Measurements from ENCODE around the gene LRRC38.
"Not testable (repeated sequence)": the region's sequence is repeated elsewhere in the genome, so short reads cannot be mapped to it uniquely, and the experiment has no call there.

LRRC38 gene, protein sequence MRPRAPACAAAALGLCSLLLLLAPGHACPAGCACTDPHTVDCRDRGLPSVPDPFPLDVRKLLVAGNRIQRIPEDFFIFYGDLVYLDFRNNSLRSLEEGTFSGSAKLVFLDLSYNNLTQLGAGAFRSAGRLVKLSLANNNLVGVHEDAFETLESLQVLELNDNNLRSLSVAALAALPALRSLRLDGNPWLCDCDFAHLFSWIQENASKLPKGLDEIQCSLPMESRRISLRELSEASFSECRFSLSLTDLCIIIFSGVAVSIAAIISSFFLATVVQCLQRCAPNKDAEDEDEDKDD

DNA sequence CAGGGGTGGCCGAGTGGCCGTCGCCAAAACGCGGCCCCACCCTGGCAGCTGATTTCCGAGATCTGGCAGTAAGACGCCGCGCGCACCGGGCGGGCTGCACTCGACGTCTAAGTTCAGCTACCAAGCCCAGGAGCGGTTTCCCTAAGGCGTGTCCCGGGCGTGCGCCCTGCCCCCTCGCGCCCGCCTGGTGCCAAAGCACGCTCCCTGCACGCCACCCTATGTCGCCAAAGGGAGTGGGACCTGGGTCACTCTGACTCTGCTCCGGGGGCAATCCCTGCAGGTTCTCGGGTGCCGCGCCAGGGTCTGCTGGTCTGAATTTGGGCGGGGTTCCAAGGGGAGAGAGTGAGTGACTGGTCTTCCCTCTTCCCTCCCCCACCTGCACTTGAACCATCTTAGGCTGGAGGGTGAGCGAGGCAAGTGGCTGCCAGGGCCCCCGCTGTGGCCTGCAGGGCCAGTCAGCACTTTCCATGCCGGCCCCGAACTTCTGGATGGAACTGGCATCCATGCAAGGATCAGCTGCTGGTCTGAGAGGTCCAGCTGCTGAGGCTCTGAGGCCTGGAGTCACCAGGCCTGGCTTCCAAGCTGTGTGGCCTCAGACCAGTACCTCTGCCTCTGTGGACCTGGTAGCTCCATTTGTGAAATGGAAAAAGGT is at the start of gene LRRC38:
LRRC38 (minus strand) TSS at position 109 of the 652 bp plus-strand sequence. CDS start 410 bp downstream, outside the sequence.
- no peak for FAIRE-seq

DNA sequence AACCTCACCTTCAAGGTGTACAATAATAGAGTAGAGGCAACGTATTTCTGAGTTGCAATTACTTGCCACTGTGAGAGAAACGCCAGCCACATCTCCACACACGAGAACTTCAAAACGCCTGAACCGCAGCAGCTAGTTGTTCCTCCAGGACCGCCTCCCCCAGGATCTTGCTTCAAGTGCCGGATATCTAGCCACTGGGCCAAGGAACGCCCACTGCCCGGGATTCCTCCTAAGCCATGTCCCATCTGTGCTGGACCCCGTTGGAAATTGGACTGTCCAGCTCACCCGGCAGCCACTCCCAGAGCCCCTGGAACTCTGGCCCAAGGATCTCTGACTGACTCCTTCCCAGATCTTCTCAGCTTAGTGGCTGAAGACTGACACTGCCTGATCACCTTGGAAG is 49.2 kb upstream of the LRRC38 start:
- not testable (repeated sequence) for FAIRE-seq

DNA sequence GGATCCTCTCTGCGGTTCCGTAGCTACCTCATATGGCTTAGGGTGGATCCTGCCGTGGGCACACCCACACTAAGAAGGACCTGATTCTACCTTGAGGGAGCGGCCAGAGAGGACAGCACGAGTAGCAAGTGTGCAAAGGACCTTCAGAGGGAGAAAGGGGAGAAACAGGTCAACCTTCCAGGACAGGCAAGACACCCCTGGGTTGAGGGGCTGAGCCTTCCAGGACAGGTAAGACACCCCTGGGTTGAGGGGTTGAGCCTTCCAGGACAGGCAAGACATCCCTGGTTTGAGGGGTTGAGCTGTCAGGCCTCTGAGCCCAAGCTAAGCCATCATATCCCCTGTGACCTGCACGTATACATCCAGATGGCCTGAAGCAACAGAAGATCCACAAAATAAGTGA is 46.7 kb upstream of the LRRC38 start:
- no peak for FAIRE-seq

DNA sequence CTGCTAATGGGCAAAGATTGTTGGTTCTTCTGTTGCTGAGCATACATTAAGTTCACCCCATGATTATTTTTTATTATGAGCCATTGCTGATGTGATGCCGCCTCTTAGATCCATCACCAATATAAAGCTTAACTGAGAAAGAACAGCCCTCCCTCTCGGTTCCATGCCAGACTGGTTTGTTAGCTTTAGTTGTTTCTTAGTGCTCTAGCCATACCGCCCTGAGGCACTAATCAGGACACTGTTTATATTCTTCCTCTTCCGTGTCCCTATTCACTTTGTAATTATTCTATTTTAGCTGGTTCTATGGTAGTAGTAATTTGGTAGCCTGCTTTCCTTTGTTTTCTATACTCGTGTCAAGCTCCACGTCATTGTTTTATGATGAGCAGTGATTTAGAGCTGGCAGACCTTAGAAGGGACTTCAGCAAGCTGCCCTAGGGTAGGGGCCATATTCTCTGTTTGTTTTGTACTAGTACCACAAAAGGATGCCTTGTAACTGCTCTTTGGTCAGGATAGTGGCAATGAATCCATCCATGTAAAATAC is 42.5 kb upstream of the LRRC38 start:
- no peak for FAIRE-seq

DNA sequence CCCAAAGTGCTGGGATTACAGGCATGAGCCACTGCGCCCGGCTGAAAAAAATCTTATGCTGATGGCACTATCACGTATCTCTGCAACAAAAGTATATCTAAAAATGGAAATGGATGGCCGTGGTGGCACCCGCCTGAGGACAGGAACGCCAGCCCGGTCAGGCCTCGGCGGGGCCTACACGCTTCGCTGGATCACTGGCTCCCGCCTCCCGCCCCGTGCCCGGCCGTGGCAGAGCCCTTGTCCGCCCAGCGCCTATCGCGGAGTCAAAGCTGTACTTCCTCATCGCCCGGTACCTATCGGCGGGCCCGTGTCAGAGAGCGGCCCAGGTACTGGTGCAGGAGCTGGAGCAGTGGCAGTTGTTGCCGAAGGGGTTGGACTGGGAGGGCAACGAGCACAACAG is 41.0 kb upstream of the LRRC38 start:
- no peak for FAIRE-seq

DNA sequence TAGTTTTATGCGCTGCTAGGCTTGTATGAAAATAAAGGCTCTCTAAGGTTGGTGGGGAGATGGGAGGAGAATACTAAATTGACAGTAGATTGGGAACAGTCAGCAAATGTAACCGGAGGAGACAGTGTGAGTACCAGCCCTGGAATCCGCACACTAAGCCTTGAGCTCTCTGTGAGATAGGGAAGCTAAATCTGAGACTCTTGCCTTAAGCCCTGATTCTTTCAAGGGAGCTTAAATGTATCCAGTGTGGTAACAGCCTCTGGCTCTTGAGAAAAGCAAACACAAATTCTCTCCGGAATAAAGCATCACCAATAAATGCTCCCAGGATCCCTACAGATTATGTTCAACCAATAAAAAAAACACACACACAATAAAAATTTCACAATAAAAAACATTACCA is 36.9 kb upstream of the LRRC38 start:
- no peak for FAIRE-seq

DNA sequence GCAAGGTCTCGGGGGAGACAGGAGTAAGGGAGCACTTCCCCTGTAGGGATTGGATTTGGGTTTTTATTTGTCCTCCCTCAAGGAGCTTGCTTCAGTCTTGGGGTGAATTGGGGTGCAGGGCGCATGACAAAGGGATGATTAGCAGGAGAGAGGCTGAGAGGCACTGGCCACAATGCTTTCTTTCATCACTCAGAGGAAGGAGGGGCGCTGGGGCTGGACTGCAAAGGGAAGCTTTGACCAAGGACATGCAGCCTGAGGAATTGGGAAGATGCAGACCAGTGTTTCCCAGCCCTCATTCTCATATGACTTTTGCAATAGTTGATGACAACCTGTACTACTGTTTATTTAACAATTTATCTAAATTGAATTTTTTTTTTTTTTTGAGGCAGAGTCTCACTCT is 35.7 kb upstream of the LRRC38 start:
- no peak for FAIRE-seq

DNA sequence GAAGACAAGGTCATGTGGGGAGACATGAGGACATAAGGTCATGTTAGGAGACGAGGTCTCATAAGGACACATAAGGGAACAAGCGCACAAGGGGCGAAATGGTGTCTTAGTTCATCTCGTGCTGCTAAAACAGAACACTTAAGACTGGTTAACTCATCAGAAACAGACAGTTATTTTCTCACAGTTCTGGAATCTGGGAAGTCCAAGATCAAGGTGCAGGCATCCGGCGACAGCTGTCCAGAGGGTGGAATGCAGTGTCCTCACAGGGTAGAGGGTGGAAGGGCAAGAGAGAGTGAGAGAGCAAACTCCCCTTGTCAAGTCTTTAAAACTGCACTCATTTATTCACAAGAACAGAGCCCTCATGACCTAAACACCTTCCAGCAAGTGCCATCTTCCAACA is 35.2 kb upstream of the LRRC38 start:
- FAIRE-seq = no peak

DNA sequence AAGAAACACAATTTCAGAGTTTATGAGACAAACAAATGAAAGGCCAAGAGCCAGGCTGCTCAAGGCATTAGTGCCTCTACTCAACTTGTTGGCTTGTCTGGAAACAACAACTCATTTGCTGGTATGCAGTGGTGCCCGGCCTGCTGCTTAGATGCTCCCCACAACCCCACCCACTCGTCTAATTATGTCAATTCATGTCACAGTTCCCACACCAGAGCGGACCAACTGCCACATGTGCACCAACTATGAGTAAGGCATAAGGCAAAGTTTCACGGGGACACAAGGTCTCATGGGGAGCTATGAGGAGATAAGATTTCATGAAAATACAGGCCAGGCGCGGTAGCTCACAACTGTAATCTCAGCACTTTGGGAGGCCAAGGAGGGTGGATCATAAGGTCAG is 34.5 kb upstream of the LRRC38 start:
- no peak for FAIRE-seq

DNA sequence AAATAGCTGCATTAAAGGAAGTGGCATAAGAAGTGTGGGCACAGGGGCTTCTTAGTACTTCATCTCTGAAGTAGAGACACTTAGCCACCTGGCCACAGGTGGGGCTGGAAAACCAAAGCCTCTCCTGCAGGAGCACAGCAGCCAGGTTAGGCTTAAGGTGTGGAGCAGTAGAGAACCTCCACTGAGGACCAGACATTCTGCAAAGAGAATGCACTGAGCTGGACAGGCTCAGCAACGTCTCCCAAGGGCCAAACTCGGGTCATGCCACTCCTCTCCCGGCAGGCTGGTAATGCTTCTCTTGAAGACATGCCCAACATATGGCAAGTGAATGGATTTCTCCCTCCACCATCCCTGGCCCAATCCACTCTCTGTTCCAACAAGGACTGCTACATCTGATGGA is 33.0 kb upstream of the LRRC38 start:
- FAIRE-seq = no peak

DNA sequence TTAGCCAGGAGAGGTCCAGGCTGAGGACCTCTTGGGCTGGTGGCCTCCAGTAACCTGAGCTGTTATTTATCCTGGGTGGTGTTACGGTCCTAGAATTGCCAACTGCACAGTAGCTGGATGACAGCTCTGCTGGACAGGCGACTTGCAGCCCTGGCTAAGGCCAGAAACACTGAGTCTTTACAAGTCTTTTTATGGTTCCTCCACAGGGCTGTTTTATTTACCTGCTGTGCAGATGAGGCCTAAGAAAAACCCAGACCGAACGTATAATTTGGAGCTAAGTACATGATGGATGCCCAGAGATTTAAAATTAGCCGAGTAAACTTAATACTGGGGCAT is 30.4 kb upstream of the LRRC38 start:
- no peak for FAIRE-seq

DNA sequence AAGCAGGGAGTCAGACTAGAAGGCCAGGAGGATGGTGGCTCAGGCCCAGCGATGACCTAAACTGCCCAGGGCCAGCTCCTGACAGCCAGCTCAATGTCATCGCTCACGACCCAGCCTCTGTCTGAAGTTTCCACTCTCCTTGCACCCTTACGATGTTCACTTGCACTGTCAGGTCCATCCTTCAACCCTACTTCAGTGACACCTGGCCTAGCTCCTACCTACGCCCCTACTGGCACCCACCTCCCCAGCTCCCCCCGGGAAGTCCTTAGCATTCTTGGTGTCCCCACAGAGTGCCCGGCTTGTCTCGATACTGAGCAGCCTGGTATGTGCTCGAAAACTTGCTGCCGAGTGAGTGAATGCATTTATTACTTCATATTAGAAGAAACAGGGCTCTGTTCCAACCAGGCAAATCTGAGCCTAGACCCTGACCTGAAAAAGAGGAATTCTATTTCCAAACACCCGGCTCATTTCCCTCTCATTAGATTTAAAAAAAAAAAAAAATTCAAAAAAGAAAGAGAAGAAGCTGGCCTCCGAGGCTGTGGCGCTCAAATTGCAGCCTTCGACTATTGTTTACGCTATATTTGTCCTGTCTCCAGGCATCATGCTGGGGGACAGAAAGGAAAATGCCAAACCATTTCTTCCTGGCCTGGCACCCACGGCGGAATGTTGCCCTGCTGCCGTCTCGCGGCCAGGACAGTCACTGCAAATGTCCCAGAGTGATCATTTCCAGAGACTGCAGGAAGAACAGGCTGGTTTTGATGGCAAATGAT is 29.8 kb upstream of the LRRC38 start:
- no peak for FAIRE-seq

DNA sequence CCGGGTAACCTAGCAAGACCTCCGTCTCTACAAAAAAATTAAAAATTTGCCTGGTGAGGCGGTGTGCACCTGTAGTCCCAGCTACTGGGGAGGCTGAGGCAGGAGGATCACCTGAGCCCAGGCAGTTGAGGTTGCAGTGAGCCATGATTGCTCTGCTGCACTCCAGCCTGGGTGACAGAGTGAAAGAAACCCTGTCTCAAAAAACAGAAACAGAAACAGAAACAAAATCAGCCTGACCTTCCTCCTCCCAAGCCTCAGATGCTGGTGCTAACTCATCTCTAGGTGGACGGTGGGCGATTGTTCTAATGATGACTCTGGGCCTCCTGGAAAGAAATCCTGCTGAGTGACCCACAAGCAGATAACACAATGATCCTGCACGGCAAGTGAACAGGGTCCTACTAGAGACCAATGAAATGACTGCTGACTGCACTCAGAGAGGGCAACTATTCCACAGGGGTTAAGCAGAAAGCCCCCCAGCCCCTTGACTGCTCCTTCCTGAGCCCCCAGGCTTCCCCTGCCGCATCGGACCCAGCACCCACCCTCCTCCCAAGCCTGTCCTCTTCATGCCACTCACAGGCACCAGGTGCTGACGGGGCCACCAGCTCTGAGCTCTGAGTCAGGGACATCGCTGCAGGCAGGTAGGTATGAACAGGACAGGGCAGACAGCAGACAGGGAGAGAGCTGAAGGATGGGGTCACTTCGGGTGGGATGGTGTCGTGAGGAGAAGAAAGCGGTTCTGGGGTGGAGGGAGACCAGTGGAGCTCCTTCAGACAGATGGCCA is 27.8 kb upstream of the LRRC38 start:
- FAIRE-seq = no peak

DNA sequence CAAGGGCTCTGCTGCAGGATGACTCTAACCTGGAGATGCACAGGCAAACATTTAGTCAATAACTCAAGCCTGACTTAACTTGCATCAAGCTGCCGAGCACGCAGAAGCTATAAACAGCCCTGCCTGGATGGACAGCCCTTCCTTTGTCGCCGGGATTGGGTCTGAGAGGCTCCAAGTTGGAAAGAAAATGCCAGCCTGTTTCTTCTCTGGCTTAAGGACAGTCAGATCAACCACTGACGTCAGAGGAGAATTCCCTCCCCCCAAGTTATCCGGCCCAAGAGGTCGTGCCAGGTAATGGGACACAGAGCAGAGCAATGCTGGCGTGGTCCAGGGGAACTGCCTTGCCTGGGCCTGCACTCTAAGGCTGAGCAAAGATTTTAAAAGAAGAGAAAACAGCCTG is 27.1 kb upstream of the LRRC38 start:
- FAIRE-seq = no peak

DNA sequence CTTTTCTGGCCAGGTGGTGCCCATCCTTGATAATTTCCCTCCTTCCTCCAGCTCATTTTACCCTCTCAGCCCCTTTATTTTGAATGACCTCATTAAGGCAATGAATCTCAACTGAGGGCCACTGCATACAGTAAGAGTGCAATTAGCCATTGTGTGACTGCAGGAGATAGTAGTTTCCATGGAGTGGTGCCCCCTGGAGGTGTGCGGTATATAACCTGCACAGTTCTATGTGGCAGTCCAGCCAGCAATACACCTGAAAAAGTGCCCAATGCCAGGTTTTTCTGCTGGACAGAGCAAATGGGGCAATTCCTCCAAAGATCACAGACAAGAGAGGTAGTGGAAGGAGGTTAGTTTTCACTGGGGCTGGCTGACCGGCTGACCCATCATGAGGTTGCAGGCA is 25.9 kb upstream of the LRRC38 start:
- FAIRE-seq = no peak

DNA sequence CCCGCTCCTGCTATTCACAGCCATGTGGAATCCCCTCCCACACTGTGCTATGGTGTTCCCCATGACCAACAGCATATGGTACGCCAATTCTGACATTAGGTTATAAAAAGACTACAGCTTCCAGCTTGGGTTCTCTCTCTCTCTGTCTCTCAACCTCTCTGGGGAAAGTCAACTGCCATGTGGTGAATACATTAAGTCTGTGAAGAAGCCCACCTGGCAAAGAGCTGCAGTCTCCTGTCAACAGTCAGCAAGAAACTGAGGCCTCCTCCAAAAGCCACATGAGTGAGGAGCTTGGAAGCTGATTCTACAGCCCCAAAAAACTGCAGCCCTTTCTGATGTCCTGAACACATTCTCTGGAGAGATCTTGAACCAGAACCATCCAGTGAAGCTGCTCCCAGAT is 25.0 kb upstream of the LRRC38 start:
- FAIRE-seq = no peak

DNA sequence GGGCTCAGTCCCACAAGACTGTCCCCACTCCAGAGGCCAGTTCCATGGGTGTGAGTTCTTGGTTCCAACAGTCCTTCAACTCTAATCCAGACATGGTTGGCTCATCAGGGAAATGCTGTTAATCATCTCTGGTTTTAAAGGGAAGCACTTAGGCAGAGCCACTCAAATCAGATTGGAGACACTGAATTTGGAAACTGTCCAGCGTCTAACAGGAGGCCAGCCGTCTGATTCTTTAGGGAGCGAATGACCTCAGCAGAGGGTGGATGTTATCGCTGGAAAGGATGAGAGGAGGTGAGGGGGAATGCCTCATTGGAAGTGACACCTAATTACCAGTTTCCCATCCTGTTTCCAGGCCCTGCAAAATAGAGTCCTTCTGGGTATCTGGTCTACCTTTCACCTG is 22.8 kb upstream of the LRRC38 start:
- FAIRE-seq = no peak

DNA sequence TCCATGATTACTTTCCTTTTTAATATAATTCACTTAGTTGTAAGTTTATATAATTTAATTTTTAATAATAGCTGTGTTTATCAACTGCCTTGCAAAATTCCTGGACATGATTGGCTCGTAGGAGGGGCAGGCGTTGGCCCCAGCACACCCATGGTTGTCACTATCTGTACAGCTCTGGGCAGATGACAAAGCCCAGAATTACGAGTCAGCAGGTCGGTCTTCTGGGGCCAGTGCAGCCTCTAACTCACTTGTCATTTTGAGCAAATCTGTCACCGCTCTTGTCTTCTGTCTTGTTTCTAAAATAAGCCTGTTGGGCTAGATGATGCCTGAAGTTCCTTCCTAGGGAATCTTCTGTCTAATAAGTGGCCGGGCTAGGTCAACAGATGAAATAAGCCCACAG is 21.4 kb upstream of the LRRC38 start:
- no peak for FAIRE-seq

DNA sequence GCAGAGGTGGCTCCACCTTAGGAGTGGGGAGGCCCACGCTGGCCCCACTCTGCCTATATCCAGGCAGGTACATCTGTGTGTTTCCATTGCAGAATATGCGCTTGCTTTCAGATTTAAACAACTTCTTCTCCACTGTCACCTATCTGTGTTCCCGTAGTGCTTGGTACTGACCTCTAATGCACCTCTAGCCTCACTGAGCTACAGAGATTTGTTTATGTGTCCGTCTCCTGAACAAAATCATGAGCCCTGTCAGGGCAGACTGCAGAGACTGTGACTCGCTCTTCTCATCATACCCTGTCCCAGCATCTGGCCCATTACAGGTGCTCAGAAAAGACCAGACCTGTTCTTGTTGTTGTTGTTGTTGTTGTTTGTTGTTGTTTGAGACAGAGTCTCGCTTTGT is 14.5 kb upstream of the LRRC38 start:
- FAIRE-seq = no peak

DNA sequence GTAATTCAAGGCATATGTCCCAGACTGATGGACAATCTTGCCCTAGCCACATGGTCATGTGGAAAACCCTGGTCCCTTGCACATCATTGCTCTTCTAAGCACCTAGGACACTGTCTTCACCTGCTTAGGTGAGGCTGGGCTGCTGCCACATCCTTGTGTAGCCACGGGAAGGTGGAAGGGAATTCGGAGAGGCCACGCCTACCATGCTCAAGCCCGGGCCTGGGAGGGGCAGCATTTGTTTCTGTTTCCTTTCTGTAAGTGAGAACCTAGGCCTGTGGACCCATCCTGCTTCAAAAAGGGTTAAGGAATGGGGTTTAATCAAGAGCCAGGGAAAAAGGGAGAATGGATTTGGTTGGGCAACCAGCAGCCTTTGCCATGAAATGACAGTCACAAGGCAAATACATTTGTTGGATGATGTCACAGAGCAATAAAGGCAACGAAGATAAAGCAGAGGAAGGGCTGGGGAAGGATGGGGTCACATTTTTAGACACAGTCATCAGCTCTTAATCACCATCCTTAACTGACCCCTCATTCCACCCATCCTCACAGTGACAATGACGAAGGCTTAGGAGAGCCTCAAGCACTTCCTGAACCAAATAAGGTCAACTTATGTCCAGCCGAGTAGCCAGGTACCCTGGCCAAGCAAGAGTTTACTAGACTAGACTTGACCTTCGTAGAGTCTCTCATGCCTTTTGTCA is 10.1 kb upstream of the LRRC38 start:
- FAIRE-seq = no peak

DNA sequence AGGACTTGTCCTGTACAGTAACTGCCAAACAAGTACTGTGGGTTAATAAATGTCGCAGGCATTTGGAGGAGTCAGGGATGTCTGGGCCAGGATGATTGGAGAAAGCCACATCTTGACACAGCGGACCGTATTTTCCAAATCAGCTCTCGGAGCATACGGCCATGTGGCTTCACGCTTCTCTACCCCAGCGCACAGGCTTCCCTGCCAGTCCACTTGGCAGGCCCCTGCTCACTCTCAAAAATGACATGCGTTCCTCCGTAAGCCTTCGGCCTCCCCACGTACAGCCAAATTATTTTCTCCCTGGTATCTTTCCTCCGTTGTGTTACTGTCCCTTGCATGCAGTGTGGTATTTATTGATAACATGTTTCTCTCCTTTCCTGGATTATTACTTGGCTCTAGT is 7.2 kb upstream of the LRRC38 start:
- no peak for FAIRE-seq

DNA sequence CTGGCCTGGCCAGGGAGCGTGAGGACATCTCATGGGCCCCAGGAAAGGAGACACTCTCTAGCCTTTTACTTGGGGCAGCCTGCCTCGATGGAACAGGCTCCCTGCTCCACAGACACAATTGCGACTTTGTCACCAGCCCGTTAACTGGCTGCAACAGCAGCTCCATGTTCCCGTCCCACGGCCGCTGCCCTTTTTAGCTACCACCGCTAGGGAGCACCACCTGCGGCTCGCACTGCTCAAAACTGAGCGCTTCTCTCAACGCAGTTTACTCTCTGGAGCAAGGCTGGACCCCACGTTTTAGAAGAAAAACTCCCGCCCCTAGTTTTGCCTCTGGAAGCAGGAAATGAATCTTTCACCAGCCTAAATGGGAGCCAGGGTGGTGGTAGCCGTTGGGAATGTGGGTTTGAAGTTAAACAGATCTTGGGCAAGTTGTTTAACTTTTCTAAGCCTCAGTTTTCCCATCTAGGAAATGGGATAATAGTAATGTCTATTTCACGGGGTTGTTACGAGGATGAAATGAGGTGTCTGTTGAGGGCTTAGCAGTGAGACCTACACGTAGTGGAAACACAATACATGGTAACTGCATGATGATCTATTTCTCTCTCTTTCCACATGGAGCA is 3.5 kb upstream of the LRRC38 start:
- FAIRE-seq = no peak

All from islet of Langerhans (tissue), 1 donor.